Mesothelial cell of epicardium (in vitro differentiated cells): ENCODE data around the gene ANKZF1. TPM values are rescaled to one million over a fixed set of nuclear protein-coding genes. Genes with fewer than 3 reads are reported as not detected.

ENCODE experiments used
- DNase-seq, 2 experiments: peaks; one replicate each; pipeline ENCODE4 v3.0.0; 2021; ENCODE audit warnings: low spot score in 2 of 2; ENCODE audit not compliant: unreplicated experiment in 2 of 2
- H3K27ac Mint-ChIP-seq: 2 replicates; pipeline ENCODE4 v1.8.0; 2021; ENCODE audit warnings: mixed read lengths
- H3K27me3 Mint-ChIP-seq: 2 replicates; pipeline ENCODE4 v1.8.0; 2021; ENCODE audit warnings: low read depth, mixed read lengths
- H3K36me3 Mint-ChIP-seq: 2 replicates; pipeline ENCODE4 v1.8.0; 2021; ENCODE audit warnings: mixed read lengths
- H3K4me1 Mint-ChIP-seq: 2 replicates; pipeline ENCODE4 v1.8.0; 2021; ENCODE audit warnings: mixed read lengths
- H3K4me3 Mint-ChIP-seq: 2 replicates; pipeline ENCODE4 v1.8.0; 2021; ENCODE audit warnings: mild to moderate bottlenecking, moderate library complexity, mixed read lengths
- H3K9me3 Mint-ChIP-seq: 2 replicates; pipeline ENCODE4 v1.8.0; 2021; ENCODE audit warnings: mixed read lengths
- total RNA-seq: library from RNA; stranded (reverse); gene quantifications from 3 replicates; pipeline ENCODE4 v1.2.1, GENCODE V29; 2021
- TF ChIP-seq, protein P1 (sequence below): fragments of 200-600 bp; sonication (generic); IDR thresholded peaks from one replicate; pipeline ENCODE4 v1.5.0; 2021; ENCODE audit warnings: antibody characterized with exemption; ENCODE audit not compliant: unreplicated experiment

The ANKZF1 gene
- total RNA-seq, 1 donor from 2014 or later: 65.3 TPM

DNA sequence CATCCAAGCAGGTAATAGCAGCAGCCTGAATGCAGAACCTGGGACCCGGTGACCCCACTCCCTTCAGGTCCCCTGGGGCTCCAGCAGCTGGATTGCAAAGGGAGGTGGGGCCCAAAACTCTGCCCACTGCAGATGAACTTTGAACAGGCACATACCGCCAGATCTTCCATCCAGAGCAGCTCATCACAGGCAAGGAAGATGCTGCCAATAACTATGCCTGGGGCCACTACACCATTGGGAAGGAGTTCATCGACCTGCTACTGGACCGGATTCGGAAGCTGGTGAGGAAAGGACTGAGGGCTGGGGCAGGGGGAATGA lies 40.4 kb downstream of the ANKZF1 start:
- Mint-ChIP-seq H3K9me3 (no peaks in the 10 kb centered on the region), H3K36me3 (no peaks in the 10 kb centered on the region), H3K27me3 (peaks cover 9% of the 10 kb centered on the region), H3K4me1 (peaks cover 20% of the 10 kb centered on the region), H3K27ac (no peak overlapping the region), H3K4me3 (no peak overlapping the region)
- TF ChIP-seq, protein P1, sequence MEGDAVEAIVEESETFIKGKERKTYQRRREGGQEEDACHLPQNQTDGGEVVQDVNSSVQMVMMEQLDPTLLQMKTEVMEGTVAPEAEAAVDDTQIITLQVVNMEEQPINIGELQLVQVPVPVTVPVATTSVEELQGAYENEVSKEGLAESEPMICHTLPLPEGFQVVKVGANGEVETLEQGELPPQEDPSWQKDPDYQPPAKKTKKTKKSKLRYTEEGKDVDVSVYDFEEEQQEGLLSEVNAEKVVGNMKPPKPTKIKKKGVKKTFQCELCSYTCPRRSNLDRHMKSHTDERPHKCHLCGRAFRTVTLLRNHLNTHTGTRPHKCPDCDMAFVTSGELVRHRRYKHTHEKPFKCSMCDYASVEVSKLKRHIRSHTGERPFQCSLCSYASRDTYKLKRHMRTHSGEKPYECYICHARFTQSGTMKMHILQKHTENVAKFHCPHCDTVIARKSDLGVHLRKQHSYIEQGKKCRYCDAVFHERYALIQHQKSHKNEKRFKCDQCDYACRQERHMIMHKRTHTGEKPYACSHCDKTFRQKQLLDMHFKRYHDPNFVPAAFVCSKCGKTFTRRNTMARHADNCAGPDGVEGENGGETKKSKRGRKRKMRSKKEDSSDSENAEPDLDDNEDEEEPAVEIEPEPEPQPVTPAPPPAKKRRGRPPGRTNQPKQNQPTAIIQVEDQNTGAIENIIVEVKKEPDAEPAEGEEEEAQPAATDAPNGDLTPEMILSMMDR: no peak
- no peak for DNase-seq

DNA sequence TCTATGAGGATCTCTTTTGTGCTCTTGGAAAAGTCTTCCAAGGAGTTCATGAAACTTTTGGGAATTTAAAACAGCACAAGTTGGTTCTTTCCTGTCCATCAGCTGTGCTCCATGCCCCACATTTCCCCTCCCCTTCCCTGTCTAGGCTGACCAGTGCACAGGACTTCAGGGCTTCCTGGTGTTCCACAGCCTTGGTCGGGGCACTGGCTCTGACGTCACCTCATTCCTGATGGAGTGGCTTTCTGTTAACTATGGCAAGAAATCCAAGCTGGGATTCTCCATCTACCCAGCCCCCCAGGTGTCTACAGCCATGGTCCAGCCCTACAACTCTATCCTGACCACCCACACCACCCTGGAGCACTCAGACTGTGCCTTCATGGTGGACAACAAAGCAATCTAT lies 41.4 kb downstream of the ANKZF1 start:
- no peak overlapping the region for H3K4me3 Mint-ChIP-seq
- peaks cover 20% of the 10 kb centered on the region for H3K4me1 Mint-ChIP-seq
- no peak overlapping the region for H3K27ac Mint-ChIP-seq
- DNase-seq: no peak
- no peaks in the 10 kb centered on the region for H3K36me3 Mint-ChIP-seq
- TF ChIP-seq, protein P1: no peak
- H3K9me3 Mint-ChIP-seq: no peaks in the 10 kb centered on the region
- peaks cover 9% of the 10 kb centered on the region for H3K27me3 Mint-ChIP-seq

DNA sequence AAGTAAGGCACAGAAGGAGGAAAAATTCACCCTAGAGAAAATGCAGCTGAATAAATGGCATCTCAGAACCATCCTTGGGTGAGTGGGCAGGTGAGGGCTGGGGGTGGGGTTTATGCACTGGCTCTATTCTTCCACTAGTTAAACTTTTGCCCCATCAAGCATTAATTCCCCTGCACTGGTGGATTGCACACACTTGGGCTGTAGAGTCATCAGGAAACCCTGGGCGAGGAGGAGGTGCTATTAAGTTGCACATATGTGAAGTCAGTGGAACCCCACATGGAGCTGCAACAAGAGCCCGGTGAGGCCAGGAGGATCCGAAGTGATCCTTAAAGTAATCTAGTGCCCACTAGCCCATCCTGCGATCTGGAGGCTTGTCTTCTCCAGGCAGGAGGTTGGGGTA lies 42.8 kb downstream of the ANKZF1 start:
- no peak for DNase-seq
- no peak overlapping the region for H3K4me3 Mint-ChIP-seq
- peaks cover 21% of the 10 kb centered on the region for H3K4me1 Mint-ChIP-seq
- no peak overlapping the region for H3K27ac Mint-ChIP-seq
- H3K36me3 Mint-ChIP-seq: no peaks in the 10 kb centered on the region
- H3K9me3 Mint-ChIP-seq: no peaks in the 10 kb centered on the region
- TF ChIP-seq, protein P1: no peak
- H3K27me3 Mint-ChIP-seq: peaks cover 7% of the 10 kb centered on the region

DNA sequence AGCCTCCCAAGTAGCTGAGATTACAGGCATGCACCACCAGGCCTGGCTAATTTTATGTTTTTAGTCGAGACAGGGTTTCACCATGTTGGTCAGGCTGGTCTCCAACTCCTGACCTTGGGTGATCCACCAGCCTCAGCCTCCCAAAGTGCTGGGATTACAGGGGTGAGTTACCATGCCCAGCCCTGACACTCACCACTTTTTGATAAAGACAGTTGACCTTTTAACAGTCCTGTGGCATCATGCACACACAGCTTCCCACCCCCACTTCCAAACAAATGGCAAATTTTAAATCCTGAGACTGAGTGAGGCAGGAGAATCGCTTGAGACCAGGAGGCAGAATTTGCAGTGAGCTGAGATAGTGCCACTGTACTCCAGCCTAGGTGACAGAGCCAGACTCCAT lies 43.4 kb downstream of the ANKZF1 start:
- H3K27me3 Mint-ChIP-seq: peaks cover 7% of the 10 kb centered on the region
- DNase-seq: no peak

DNA sequence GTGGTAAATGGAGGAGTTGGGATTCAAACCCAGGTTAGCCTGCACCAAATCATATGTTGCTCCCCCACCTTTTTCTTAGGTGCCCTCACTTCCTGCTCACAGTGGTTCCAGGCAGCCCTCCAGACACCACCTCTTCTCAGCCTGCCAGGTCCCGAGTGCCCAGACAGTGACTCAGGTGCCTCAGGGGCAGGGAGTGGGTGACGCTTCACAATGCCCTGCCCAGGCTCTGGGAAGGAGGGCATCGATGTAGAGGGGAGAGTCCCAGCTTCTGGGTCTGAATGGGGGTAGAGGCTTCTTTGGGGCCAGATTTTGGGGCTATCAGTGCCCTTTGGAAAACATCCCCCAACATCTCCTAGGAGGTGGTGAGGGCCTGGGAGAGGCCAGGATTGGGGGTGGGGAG lies 44.3 kb downstream of the ANKZF1 start:
- Mint-ChIP-seq H3K27ac (peak overlapping the region; percentile 97), H3K4me1 (peaks cover 37% of the 10 kb centered on the region), H3K36me3 (no peaks in the 10 kb centered on the region), H3K9me3 (no peaks in the 10 kb centered on the region), H3K4me3 (no peak overlapping the region), H3K27me3 (peaks cover 5% of the 10 kb centered on the region)
- no peak for DNase-seq
- TF ChIP-seq, protein P1: no peak

More for the DNA sequence above, 43.4 kb downstream of the ANKZF1 start:
- no peaks in the 10 kb centered on the region for H3K36me3 Mint-ChIP-seq
- H3K4me3 Mint-ChIP-seq: no peak overlapping the region
- no peaks in the 10 kb centered on the region for H3K9me3 Mint-ChIP-seq
- peaks cover 28% of the 10 kb centered on the region for H3K4me1 Mint-ChIP-seq
- TF ChIP-seq, protein P1: no peak
- H3K27ac Mint-ChIP-seq: no peak overlapping the region

DNA sequence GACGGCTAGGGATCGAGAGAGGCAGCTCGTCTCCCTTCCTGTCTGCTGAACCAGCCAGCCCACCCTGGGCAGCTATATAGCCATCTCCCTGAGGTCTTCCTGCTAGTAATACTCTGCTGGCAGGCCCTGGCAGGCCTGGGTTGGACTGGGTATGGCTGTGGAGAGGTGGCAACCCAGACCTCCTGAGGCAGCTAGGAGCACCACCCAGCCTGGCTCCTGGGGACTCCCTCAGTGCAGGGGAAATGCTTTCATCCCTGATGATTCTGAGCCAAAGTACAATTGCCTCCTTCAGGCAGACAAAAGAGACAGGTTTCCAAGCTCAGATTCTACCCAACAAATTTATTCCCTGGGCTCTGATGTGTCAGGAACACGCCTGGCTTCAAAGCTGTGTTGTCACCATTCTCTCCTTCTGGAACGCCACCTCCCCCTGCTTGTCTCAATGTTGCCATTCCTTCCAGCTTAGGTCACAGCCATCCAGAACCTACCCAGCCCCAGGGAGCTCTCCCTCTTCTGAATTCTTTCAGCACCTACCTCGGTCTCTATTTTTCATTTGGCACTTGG lies 44.8 kb downstream of the ANKZF1 start:
- Mint-ChIP-seq H3K4me1 (peaks cover 34% of the 10 kb centered on the region), H3K36me3 (no peaks in the 10 kb centered on the region), H3K27ac (peak overlapping the region; percentile 97), H3K9me3 (no peaks in the 10 kb centered on the region), H3K27me3 (peaks cover 5% of the 10 kb centered on the region), H3K4me3 (no peak overlapping the region)
- DNase-seq: no peak
- TF ChIP-seq, protein P1: no peak
